K562 (cell line): ENCODE measurements around the gene MAP2K7. TPM values are rescaled to one million over a fixed set of nuclear protein-coding genes. Genes with fewer than 3 reads are reported as not detected.
A peak's percentile ranks its signal among the peaks of the same experiment; 100 is the strongest.

Source experiments
- ATAC-seq: fragments of 200-7000 bp; cut with Tn5 transposase; 3 replicates; pipeline ENCODE4 v1.9.1; 2020; ENCODE audit warnings: moderate library complexity
- BruUV-seq: library from RNA; stranded (reverse); fragments of 400-500 nt; replicated peaks from 2 replicates; lab custom pipeline; 2021; lab: Mats Ljungman, UMichigan
- CTCF ChIA-PET: fragments of 300-600 bp; formaldehyde crosslinking; extraction: SDS; loops from one replicate; lab custom pipeline; 2021; ENCODE audit warnings: low intra/inter-chr PET ratio; lab: Yijun Ruan, JAX
- POLR2A ChIA-PET: fragments of 300-600, 350-650 bp; sonication (Branson Sonifier 250); formaldehyde crosslinking; extraction: SDS; loops from one replicate; lab custom pipeline; 2021; ENCODE audit warnings: antibody characterized with exemption, inconsistent platforms; lab: Yijun Ruan, JAX
- DNase-seq, 4 experiments: peaks; one replicate each; pipeline versions ENCODE4 v3.0.0 to v3.0.0-alpha.2; 2011 to 2018; ENCODE audit warnings: low spot score in 3 of 4, mixed read lengths in 3 of 4; ENCODE audit errors: extremely low read depth in 1 of 4
- FAIRE-seq: peaks from 2 replicates; lab custom pipeline; 2011; peaks lifted over from hg19 to GRCh38; lab: Jason Lieb, UNC
- H2AFZ ChIP-seq: 2 replicates; pipeline ENCODE4 v1.6.0; 2011; ENCODE audit warnings: low read depth, low read length, control low read depth, inconsistent platforms
- H3K27ac ChIP-seq: fragments of 200-600 bp; 3 replicates; pipeline ENCODE4 v1.8.0; 2011; ENCODE audit warnings: low read depth, mild to moderate bottlenecking, control low read depth, inconsistent platforms, low read length, moderate library complexity, mixed read lengths; ENCODE audit errors: extremely low read depth
- H3K27me3 ChIP-seq, 2 experiments: fragments of 300-600 bp in 1 of 2; 2 replicates in 1 of 2; 3 replicates in 1 of 2; pipeline versions ENCODE4 v1.6.0 to v1.8.0; 2011; ENCODE audit warnings: inconsistent platforms in 2 of 2, low read length in 2 of 2, mild to moderate bottlenecking in 1 of 2, mixed read lengths in 1 of 2, moderate library complexity in 1 of 2; ENCODE audit not compliant: control insufficient read depth in 2 of 2, insufficient read depth in 2 of 2
- H3K36me3 ChIP-seq: fragments of 300-600 bp; 3 replicates; pipeline ENCODE4 v1.8.0; 2011; ENCODE audit warnings: mild to moderate bottlenecking, low read length, inconsistent platforms; ENCODE audit not compliant: control insufficient read depth, insufficient read depth
- H3K4me1 ChIP-seq, 2 experiments: fragments of 200-600 bp in 1 of 2; replicated peaks in 1 of 2; 2 replicates in 1 of 2; 3 replicates in 1 of 2; pipeline versions ENCODE4 v1.5.1 to v1.8.0; 2011; ENCODE audit warnings: inconsistent platforms in 2 of 2, low read length in 2 of 2, mild to moderate bottlenecking in 1 of 2, mixed read lengths in 1 of 2, moderate library complexity in 1 of 2; ENCODE audit not compliant: control insufficient read depth in 2 of 2, insufficient read depth in 2 of 2
- H3K4me2 ChIP-seq: 2 replicates; pipeline ENCODE4 v1.6.1; 2011; ENCODE audit warnings: low read length, control low read depth, inconsistent platforms, mixed read lengths; ENCODE audit not compliant: insufficient read depth
- H3K4me3 ChIP-seq: fragments of 200-600 bp; sonication (generic), shearing (Covaris generic); 2 replicates; pipeline ENCODE4 v1.5.1; 2016; ENCODE audit warnings: control low read depth, inconsistent platforms
- H3K79me2 ChIP-seq: fragments of 200-600 bp; 3 replicates; pipeline ENCODE4 v1.8.0; 2011; ENCODE audit warnings: low read length, inconsistent platforms; ENCODE audit not compliant: control insufficient read depth, insufficient read depth
- H3K9ac ChIP-seq, 2 experiments: 2 replicates each; pipeline versions ENCODE4 v1.6.0 to v1.6.1; 2011; ENCODE audit warnings: low read depth in 2 of 2, low read length in 2 of 2, control low read depth in 1 of 2, inconsistent platforms in 1 of 2, mild to moderate bottlenecking in 1 of 2, mixed read lengths in 1 of 2; ENCODE audit not compliant: insufficient read depth in 1 of 2
- H3K9me1 ChIP-seq: one replicate; pipeline ENCODE4 v1.6.0; 2011; ENCODE audit warnings: inconsistent platforms, mild to moderate bottlenecking, low read length, moderate library complexity; ENCODE audit not compliant: control insufficient read depth, insufficient read depth
- H3K9me3 ChIP-seq: replicated peaks from 2 replicates; pipeline ENCODE4 v1.5.1; 2011; ENCODE audit warnings: low read depth, low read length, inconsistent platforms; ENCODE audit not compliant: control insufficient read depth, insufficient read depth
- H4K20me1 ChIP-seq: replicated peaks from 2 replicates; pipeline ENCODE4 v1.6.1; 2011; ENCODE audit warnings: low read length, inconsistent platforms, mixed read lengths; ENCODE audit not compliant: control insufficient read depth, insufficient read depth
- ARHGAP35 ChIP-seq: fragments of 450-650 bp; IDR thresholded peaks from 2 replicates; pipeline ENCODE4 v1.6.1; 2018; ENCODE audit not compliant: partially characterized antibody
- CREB5 ChIP-seq: fragments of 250-450 bp; sonication (Bioruptor Pico); IDR thresholded peaks from 2 replicates; pipeline ENCODE4 v1.5.0; 2020; ENCODE audit warnings: mild to moderate bottlenecking
- ESRRA ChIP-seq: fragments of 450-650 bp; IDR thresholded peaks from 2 replicates; pipeline ENCODE4 v1.6.1; 2014; ENCODE audit warnings: low read depth, mild to moderate bottlenecking, moderate library complexity, borderline replicate concordance
- FOXA1 ChIP-seq: fragments of 450-650 bp; IDR thresholded peaks from 2 replicates; pipeline ENCODE4 v1.6.1; 2016; ENCODE audit warnings: mild to moderate bottlenecking, borderline replicate concordance
- HDAC8 ChIP-seq: fragments of 450-650 bp; IDR thresholded peaks from 2 replicates; pipeline ENCODE4 v1.6.1; 2016; ENCODE audit warnings: mild to moderate bottlenecking, missing genetic modification characterization, moderate library complexity, missing compliant biosample characterization
- MEIS2 ChIP-seq: fragments of 450-650 bp; IDR thresholded peaks from 2 replicates; pipeline ENCODE4 v1.6.1; 2014; ENCODE audit warnings: mild to moderate bottlenecking; ENCODE audit not compliant: partially characterized antibody
- NUFIP1 ChIP-seq: fragments of 450-650 bp; IDR thresholded peaks from 2 replicates; pipeline ENCODE4 v1.6.1; 2018; ENCODE audit not compliant: partially characterized antibody
- RBBP5 ChIP-seq: fragments of 200-600 bp; sonication (generic); IDR thresholded peaks from 2 replicates; pipeline ENCODE4 v1.6.1; 2012; ENCODE audit warnings: borderline replicate concordance, mild to moderate bottlenecking, low read length, control low read depth, inconsistent platforms; ENCODE audit not compliant: insufficient read depth, poor library complexity, severe bottlenecking
- RHOXF2B ChIP-seq: fragments of 250-450 bp; sonication (Bioruptor Pico); conservative IDR thresholded peaks from 2 replicates; pipeline ENCODE4 v1.5.1; 2021
- WHSC1 ChIP-seq: IDR thresholded peaks from one replicate; pipeline ENCODE4 v1.6.1; 2012; ENCODE audit warnings: low read length, control low read depth, inconsistent platforms
- YY1 ChIP-seq, 3 experiments: IDR thresholded peaks; 2 replicates each; pipeline ENCODE4 v1.6.1; 2011; ENCODE audit warnings: low read length in 2 of 3, mild to moderate bottlenecking in 2 of 3, moderate library complexity in 2 of 3, borderline replicate concordance in 1 of 3, control low read depth in 1 of 3, low read depth in 1 of 3; ENCODE audit not compliant: insufficient read depth in 3 of 3, insufficient replicate concordance in 2 of 3, control insufficient read depth in 1 of 3, insufficient read length in 1 of 3; ENCODE audit errors: extremely low read depth in 1 of 3
- ZNF511 ChIP-seq: sonication (generic); formaldehyde crosslinking; IDR thresholded peaks from 2 replicates; pipeline ENCODE4 v1.8.0; 2022; ENCODE audit warnings: mild to moderate bottlenecking, missing genetic modification reagents
- ZZZ3 ChIP-seq: fragments of 450-650 bp; IDR thresholded peaks from 2 replicates; pipeline ENCODE4 v1.6.1; 2016; ENCODE audit warnings: antibody characterized with exemption, mild to moderate bottlenecking, moderate library complexity
- WGBS: fragments of 100-300 bp; shearing (Covaris generic); methylation state at CpG from one replicate; pipeline ENCODE4 v1.1.6; 2016; ENCODE audit warnings: low coverage, mixed read lengths; ENCODE audit not compliant: insufficient coverage; ENCODE audit errors: missing lambda C conversion rate; 5-methylcytosine and 5-hydroxymethylcytosine counted together
- in situ Hi-C: fragments of 300-500 bp; cut with MboI; formaldehyde crosslinking; loops from 4 replicates; pipeline ENCODE4 v1.15.0; 2018; ENCODE audit warnings: inconsistent platforms, mixed read lengths
- intact Hi-C: fragments of 100-400 bp; cut with micrococcal nuclease; formaldehyde crosslinking; loops from 2 replicates; pipeline ENCODE4 v1.14.2; 2022
- polyA plus RNA-seq, 8 experiments: library from polyadenylated mRNA; depleted of rRNA in 4 of 8; stranded (reverse) in 5 of 8; unstranded in 3 of 8; fragments of >200 nt; fragmentation: Nextera tagmentation in 2 of 8; fragmentation: Illumina TruSeq in 1 of 8; extraction: Ambion mirVana in 2 of 8; extraction: Trizol in 1 of 8; gene quantifications; 2 replicates each; pipeline versions ENCODE4 v1.2.1 to v1.2.3, GENCODE V29; 2011 to 2014; ENCODE audit warnings: inconsistent platforms in 1 of 8, missing spikeins in 1 of 8
- total RNA-seq, 7 experiments: library from RNA; depleted of rRNA in 6 of 7; stranded (reverse); fragments of >200 nt in 6 of 7; fragmentation: Illumina TruSeq in 2 of 7; extraction: Trizol in 2 of 7; gene quantifications; 2 replicates each; pipeline versions ENCODE4 v1.2.1 to v1.2.3, GENCODE V29; 2011 to 2021; ENCODE audit warnings: low replicate concordance in 1 of 7

Gene MAP2K7
- total and polyA plus RNA-seq, 9 of the 15 experiments (the other 6 are each of a cell fraction or from before 2014, with no cell fraction given), result 0.51 to 45.8 (median 14.1) TPM

GRCh38 chr19:7871437-7872305 lies 32.0 kb upstream of the MAP2K7 start:
- Histone ChIP-seq H3K4me2 (peak overlapping the region; percentile 97), H3K9me1 (no peaks in the 10 kb centered on the region), H3K9me3 (no peaks in the 10 kb centered on the region), H3K79me2 (no peaks in the 10 kb centered on the region), H4K20me1 (peaks cover 13% of the 10 kb centered on the region), H3K4me1 (peaks cover 10 to 78% of the 10 kb centered on the region in 2 experiments; a peak in 4 of 5 replicates), H3K36me3 (no peaks in the 10 kb centered on the region), H3K27me3 (no peaks in the 10 kb centered on the region; a peak in 1 of 5 replicates), H2AFZ (peak overlapping the region; percentile 98), H3K27ac (peak overlapping the region; percentile 81), H3K4me3 (peak overlapping the region; percentile 45), H3K9ac (peak overlapping the region; percentile 47 to 84)
- intact Hi-C loops, result loop anchor here (2.0 to 5.0 kb wide), 2 partner anchors 31 to 51 kb away; partner anchors contain the start of genes MAP2K7 and SNAPC2
- in situ Hi-C loops, result no loop called here
- DNase-seq (peak; percentile 75 to 97 (median 84)), FAIRE-seq (no peak), ATAC-seq (peak; percentile 52)
- 0% methylated on average over 26 of the region's 33 CpGs for WGBS
- BruUV-seq, result no TSS peak
- ChIA-PET POLR2A (interaction anchor here (0.5 to 1.2 kb wide), 6 partner anchors 10 to 73 kb away, joined by 3 to 5 read pairs (median 4); partner anchors contain the start of gene MAP2K7), CTCF (interaction anchor here (0.7 to 1.0 kb wide), 2 partner anchors 31 to 303 kb away, joined by 3 read pairs; no protein-coding TSS in a partner anchor)
- TF ChIP-seq HDAC8 (no peak), ZZZ3 (no peak), YY1 (IDR thresholded peaks at IDR 0.05; ENCODE audit: borderline replicate concordance in 1 of 3, control insufficient read depth in 1 of 3, extremely low read depth in 1 of 3, insufficient read depth in 3 of 3, insufficient read length in 1 of 3, insufficient replicate concordance in 2 of 3, low read depth in 1 of 3, low read length in 2 of 3) (no peak), ESRRA (no peak), NUFIP1 (no peak), ARHGAP35 (no peak), WHSC1 (no peak), FOXA1 (no peak), RHOXF2B (CRISPR knock-in tag) (no peak), MEIS2 (no peak), RBBP5 (no peak), ZNF511 (CRISPR knock-in tag) (peak; percentile 74; the same call in 1 of the 2 replicates), CREB5 (no peak)
